A549 (cell line): Measurements from ENCODE around the gene ARHGEF7. TPM values are rescaled to one million over a fixed set of nuclear protein-coding genes. Genes with fewer than 3 reads are reported as not detected.

Experiments used
- ATAC-seq, 2 experiments: fragments of 200-7000 bp in 1 of 2; fragments of >200 bp in 1 of 2; cut with Nextera tagmentation in 1 of 2; cut with Tn5 transposase in 1 of 2; 3 replicates each; pipeline versions ENCODE4 v1.8.0 to v1.9.1; 2018 to 2020; ENCODE audit warnings: mild to moderate bottlenecking in 1 of 2, moderate library complexity in 1 of 2
- CTCF ChIA-PET: fragments of 300-600 bp; sonication (Branson Sonifier 250); formaldehyde crosslinking; extraction: SDS; loops from one replicate; lab custom pipeline; 2021; ENCODE audit warnings: antibody characterized with exemption, inconsistent platforms; lab: Yijun Ruan, JAX
- POLR2A ChIA-PET: fragments of 350-600 bp; formaldehyde crosslinking; extraction: SDS; loops from one replicate; lab custom pipeline; 2021; ENCODE audit warnings: antibody characterized with exemption, inconsistent platforms; lab: Yijun Ruan, JAX
- DNase-seq, 2 experiments: peaks; one replicate each; pipeline versions ENCODE4 v3.0.0 to v3.0.0-alpha.2; 2011 to 2016; ENCODE audit warnings: low read depth in 1 of 2, low spot score in 1 of 2
- FAIRE-seq: peaks from 2 replicates; lab custom pipeline; 2011; peaks lifted over from hg19 to GRCh38; lab: Jason Lieb, UNC
- H3K27ac ChIP-seq, 2 experiments: fragments of >200 bp; sonication (Bioruptor Twin); formaldehyde crosslinking; 3 replicates each; pipeline ENCODE4 v1.5.1; 2016 to 2017
- H3K4me1 ChIP-seq: fragments of >200 bp; sonication (Bioruptor Twin); formaldehyde crosslinking; 3 replicates; pipeline ENCODE4 v1.6.1; 2016
- H3K4me2 ChIP-seq: fragments of >200 bp; sonication (Bioruptor Twin); formaldehyde crosslinking; 3 replicates; pipeline ENCODE4 v1.6.1; 2016
- H3K4me3 ChIP-seq: fragments of >200 bp; sonication (Bioruptor Twin); formaldehyde crosslinking; 3 replicates; pipeline ENCODE4 v1.5.1; 2016
- H3K9me3 ChIP-seq: fragments of >200 bp; sonication (Bioruptor Twin); formaldehyde crosslinking; 3 replicates; pipeline ENCODE4 v1.6.1; 2016
- CTCF ChIP-seq: fragments of >200 bp; sonication (Bioruptor Twin); formaldehyde crosslinking; IDR thresholded peaks from 3 replicates; pipeline ENCODE4 v1.5.1; 2016
- EHF ChIP-seq: fragments of 250-450 bp; sonication (Bioruptor Pico); IDR thresholded peaks from 2 replicates; pipeline ENCODE4 v1.5.0; 2020; ENCODE audit warnings: mild to moderate bottlenecking
- FOSL2 ChIP-seq, 2 experiments: fragments of 450-650 bp in 1 of 2; fragments of >200 bp in 1 of 2; sonication (Bioruptor Twin) in 1 of 2; formaldehyde crosslinking; IDR thresholded peaks; 2 replicates each; pipeline versions ENCODE4 v1.5.0 to v1.6.1; 2016 to 2020; ENCODE audit warnings: mild to moderate bottlenecking in 1 of 2, moderate library complexity in 1 of 2
- GATA3 ChIP-seq: IDR thresholded peaks from 2 replicates; pipeline ENCODE4 v1.6.1; 2012; ENCODE audit warnings: borderline replicate concordance
- HES2 ChIP-seq: fragments of >200 bp; sonication (Bioruptor Twin); formaldehyde crosslinking; IDR thresholded peaks from 2 replicates; pipeline ENCODE4 v1.6.1; 2016
- HOXB5 ChIP-seq: fragments of 250-450 bp; sonication (Bioruptor Pico); IDR thresholded peaks from 2 replicates; pipeline ENCODE4 v1.5.0; 2020; ENCODE audit warnings: mild to moderate bottlenecking, moderate library complexity
- KDM1A ChIP-seq: fragments of 200-600 bp; sonication (generic); IDR thresholded peaks from 2 replicates; pipeline ENCODE4 v1.6.1; 2016; ENCODE audit warnings: low read depth, mild to moderate bottlenecking
- MAFK ChIP-seq: fragments of 450-650 bp; IDR thresholded peaks from 2 replicates; pipeline ENCODE4 v1.6.1; 2014; ENCODE audit not compliant: partially characterized antibody
- NPAS2 ChIP-seq: fragments of 250-450 bp; sonication (Bioruptor Pico); IDR thresholded peaks from 2 replicates; pipeline ENCODE4 v1.8.0; 2022; ENCODE audit warnings: mild to moderate bottlenecking, moderate library complexity, borderline replicate concordance
- NR3C1 ChIP-seq: fragments of >200 bp; sonication (Bioruptor Twin); formaldehyde crosslinking; IDR thresholded peaks from 3 replicates; pipeline ENCODE4 v1.6.1; 2017
- PBX3 ChIP-seq: IDR thresholded peaks from 2 replicates; pipeline ENCODE4 v1.6.1; 2012
- PHF8 ChIP-seq: fragments of 200-600 bp; sonication (generic); IDR thresholded peaks from 2 replicates; pipeline ENCODE4 v1.6.1; 2016; ENCODE audit warnings: low read depth, mild to moderate bottlenecking, antibody characterized with exemption, moderate library complexity, borderline replicate concordance
- POLR2AphosphoS2 ChIP-seq: conservative IDR thresholded peaks from 2 replicates; pipeline ENCODE4 v1.6.1; 2012; ENCODE audit warnings: low read length, improper control_type of control experiment, inconsistent platforms
- SMC3 ChIP-seq: fragments of >200 bp; sonication (Bioruptor Twin); formaldehyde crosslinking; IDR thresholded peaks from 3 replicates; pipeline ENCODE4 v1.6.1; 2018; ENCODE audit warnings: inconsistent platforms
- SREBF2 ChIP-seq: fragments of 450-650 bp; IDR thresholded peaks from 2 replicates; pipeline ENCODE4 v1.6.1; 2014; ENCODE audit warnings: mild to moderate bottlenecking, moderate library complexity
- TFCP2L1 ChIP-seq: fragments of 250-450 bp; sonication (Bioruptor Pico); IDR thresholded peaks from 2 replicates; pipeline ENCODE4 v1.5.0; 2021; ENCODE audit warnings: mild to moderate bottlenecking
- ZC3H11A ChIP-seq: fragments of 450-650 bp; IDR thresholded peaks from 2 replicates; pipeline ENCODE4 v1.6.1; 2014; ENCODE audit warnings: antibody characterized with exemption, mild to moderate bottlenecking
- ZSCAN20 ChIP-seq: fragments of 250-450 bp; sonication (Bioruptor Pico); IDR thresholded peaks from 2 replicates; pipeline ENCODE4 v1.8.0; 2022; ENCODE audit warnings: mild to moderate bottlenecking, moderate library complexity
- WGBS: methylation state at CpG from one replicate; pipeline ENCODE4 v1.1.6; 2017; ENCODE audit errors: missing lambda C conversion rate; 5-methylcytosine and 5-hydroxymethylcytosine counted together
- polyA plus RNA-seq, 4 experiments: library from polyadenylated mRNA; depleted of rRNA in 3 of 4; stranded (reverse); fragments of >200 nt; fragmentation: RNase III in 1 of 4; extraction: RNeasy Plus Mini Kit Qiagen cat#74134 plus additional on column Dnase treatment in 1 of 4; gene quantifications; 2 replicates in 3 of 4; 3 replicates in 1 of 4; pipeline ENCODE4 v1.2.3, GENCODE V29; 2011 to 2017

The ARHGEF7 gene
- polyA plus RNA-seq, 2 of the 4 experiments (the other 2 are of a cell fraction), result 21.1 to 23.1 TPM

DNA sequence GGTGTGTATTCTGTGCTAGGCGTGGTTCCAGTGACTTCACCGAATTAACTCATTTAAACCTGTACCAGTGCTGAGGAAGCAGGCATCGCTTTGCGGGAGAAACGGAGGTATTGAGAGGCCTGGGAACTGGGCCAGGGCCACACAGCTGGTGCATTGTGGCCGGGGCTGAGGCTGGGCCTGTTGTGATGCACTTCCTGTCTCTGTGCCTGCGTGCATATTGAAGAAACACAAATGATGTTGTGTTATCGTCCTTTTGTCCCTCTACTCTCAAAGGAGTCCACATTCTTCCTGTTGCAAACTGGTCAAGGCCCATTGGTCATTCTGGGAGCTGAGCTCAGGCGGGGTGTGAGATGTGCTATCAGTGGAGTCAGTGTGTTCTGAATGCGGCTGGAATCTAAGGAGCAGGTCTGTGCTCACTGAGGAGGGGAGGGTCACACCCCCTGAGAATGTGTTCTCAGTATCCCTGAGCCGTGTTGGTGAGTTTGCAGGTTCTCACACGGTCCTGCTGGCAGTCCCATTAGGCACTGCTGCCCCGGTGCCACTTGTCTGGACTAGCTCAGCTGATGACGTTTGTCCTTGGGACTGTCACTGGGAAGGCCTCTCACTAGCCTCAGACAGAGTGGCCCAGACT is 62.1 kb downstream of the ARHGEF7 start:
- ChIA-PET CTCF (interaction anchor here (1.2 kb wide), 1 partner anchor 11 kb away, joined by 4 read pairs; no protein-coding TSS in a partner anchor), POLR2A (no interaction called here)
- 88% methylated on average over 14 of the region's 14 CpGs for whole genome bisulfite sequencing

GRCh38 chr13:111177921-111178320 is 62.8 kb downstream of the ARHGEF7 start:
- ChIA-PET POLR2A (no interaction called here), CTCF (interaction anchor here (1.2 kb wide), 1 partner anchor 10 kb away, joined by 4 read pairs; no protein-coding TSS in a partner anchor)
- 92% methylated on average over 6 of the region's 6 CpGs for WGBS
- Histone ChIP-seq H3K4me3 (no peak overlapping the region), H3K4me1 (no peaks in the 10 kb centered on the region), H3K4me2 (no peak overlapping the region), H3K27ac (no peak overlapping the region), H3K9me3 (no peaks in the 10 kb centered on the region)
- TF ChIP-seq PHF8, result no peak
- no peak for TF ChIP-seq NR3C1
- TF ChIP-seq NPAS2 (CRISPR knock-in tag), result no peak
- no peak for TF ChIP-seq GATA3
- no peak for TF ChIP-seq SREBF2
- TF ChIP-seq HES2, result no peak
- DNase-seq (no peak), ATAC-seq (no peak), FAIRE-seq (no peak)

More for the DNA sequence above, 62.1 kb downstream of the ARHGEF7 start:
- no peak for FAIRE-seq
- Histone ChIP-seq H3K4me2 (no peak overlapping the region), H3K27ac (no peak overlapping the region), H3K4me3 (no peak overlapping the region), H3K9me3 (no peaks in the 10 kb centered on the region), H3K4me1 (no peaks in the 10 kb centered on the region)
- DNase-seq, result no peak
- no peak for ATAC-seq
- TF ChIP-seq POLR2AphosphoS2 (no peak), NPAS2 (CRISPR knock-in tag) (no peak), KDM1A (no peak), HOXB5 (CRISPR knock-in tag) (no peak), ZC3H11A (no peak), SMC3 (no peak), TFCP2L1 (CRISPR knock-in tag) (no peak), FOSL2 (IDR thresholded peaks at IDR 0.05) (no peak), FOSL2 (CRISPR knock-in tag; IDR thresholded peaks at IDR 0.05) (no peak)

- TF ChIP-seq MAFK (peak; percentile 70), PBX3 (no peak), EHF (CRISPR knock-in tag) (no peak), PHF8 (no peak)
- Histone ChIP-seq H3K9me3 (no peaks in the 10 kb centered on the region), H3K4me3 (no peak overlapping the region), H3K4me1 (no peaks in the 10 kb centered on the region), H3K27ac (no peak overlapping the region), H3K4me2 (no peak overlapping the region)
- ChIA-PET POLR2A (no interaction called here), CTCF (no interaction called here)
- DNase-seq (no peak), ATAC-seq (no peak), FAIRE-seq (no peak)
- WGBS, result 88% methylated on average over 4 of the region's 4 CpGs
Measured at GRCh38 chr13:111178402-111178801, 63.3 kb downstream of the ARHGEF7 start.

DNA sequence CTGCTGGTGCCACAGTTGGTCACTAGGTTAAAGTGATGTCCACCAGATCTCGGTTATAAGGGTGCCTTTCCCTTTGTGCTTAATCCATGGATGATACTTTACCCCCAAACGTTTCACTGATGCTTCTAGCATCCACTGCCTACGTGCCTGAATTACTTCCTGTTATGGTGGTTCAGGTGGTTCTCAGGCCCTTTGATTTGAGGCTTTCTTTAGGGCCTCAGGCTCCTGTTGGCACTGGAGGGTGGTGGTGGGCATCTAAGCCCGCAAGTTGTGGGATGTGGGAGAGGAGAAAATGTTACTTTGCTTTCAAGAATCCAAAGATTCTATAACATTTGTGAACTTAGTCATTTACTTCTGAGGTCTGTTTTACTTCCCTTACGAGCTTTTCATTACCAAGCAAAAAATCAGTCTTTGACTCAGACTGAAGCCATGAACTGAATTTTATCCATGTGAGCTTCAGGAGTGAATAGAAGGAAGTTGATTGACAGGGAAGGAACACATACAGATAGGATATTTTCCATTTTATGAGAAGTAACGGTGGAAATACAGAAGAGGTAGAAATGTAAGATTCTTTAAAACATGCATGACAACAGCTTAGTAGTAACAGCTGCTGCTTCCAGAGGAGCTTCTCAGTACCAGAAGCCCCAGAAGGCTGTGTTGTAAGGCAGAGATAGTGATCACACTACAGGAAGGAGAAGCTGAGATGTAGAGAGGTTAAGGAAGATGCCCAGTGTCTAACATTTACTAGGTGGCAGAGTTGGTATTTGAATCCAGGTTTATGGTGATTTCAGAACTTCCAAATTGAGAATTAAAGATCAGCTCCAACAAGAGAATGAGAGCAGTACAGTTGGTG is 65.0 kb downstream of the ARHGEF7 start:
- Histone ChIP-seq H3K27ac (no peak overlapping the region), H3K9me3 (no peaks in the 10 kb centered on the region), H3K4me1 (no peaks in the 10 kb centered on the region), H3K4me3 (no peak overlapping the region)
- WGBS, result 86% methylated on average over 6 of the region's 6 CpGs
- CTCF ChIA-PET, result no interaction called here
- TF ChIP-seq CTCF (no peak), PBX3 (no peak), ZSCAN20 (no peak), POLR2AphosphoS2 (no peak)
- TF ChIP-seq, all 56 proteins: peak for 0
- ATAC-seq (no peak), FAIRE-seq (no peak), DNase-seq (no peak)
- POLR2A ChIA-PET, result no interaction called here
- no peak overlapping the region for H3K4me2 ChIP-seq
